Testis (tissue), 5 donors: ENCODE measurements around the gene NRF1. TPM values are rescaled to one million over a fixed set of nuclear protein-coding genes. Genes with fewer than 3 reads are reported as not detected.
A peak's percentile ranks its signal among the peaks of the same experiment; 100 is the strongest.
"Not testable (repeated sequence)": the region's sequence is repeated elsewhere in the genome, so short reads cannot be mapped to it uniquely, and the experiment has no call there.

Source experiments
- DNase-seq: peaks from one replicate; pipeline ENCODE4 v3.0.0-alpha.2; 2019
- H3K27ac ChIP-seq, 2 donors: fragments of 200-600 bp; sonication (generic); one replicate each; pipeline ENCODE4 v1.5.1; 2019
- H3K27me3 ChIP-seq: fragments of 200-600 bp; sonication (generic); one replicate; pipeline ENCODE4 v1.5.1; 2019
- H3K36me3 ChIP-seq: fragments of 200-600 bp; sonication (generic); one replicate; pipeline ENCODE4 v1.5.1; 2017; ENCODE audit warnings: low read depth; ENCODE audit errors: missing control alignments
- H3K4me1 ChIP-seq: fragments of 200-600 bp; sonication (generic); one replicate; pipeline ENCODE4 v1.5.1; 2019
- H3K4me3 ChIP-seq, 2 donors: fragments of 200-600 bp; sonication (generic); one replicate each; pipeline ENCODE4 v1.5.1; 2017 to 2019
- H3K9me3 ChIP-seq: fragments of 200-600 bp; sonication (generic); one replicate; pipeline ENCODE4 v1.5.1; 2017
- POLR2A ChIP-seq: fragments of 450-650 bp; IDR thresholded peaks from one replicate; pipeline ENCODE4 v1.6.1; 2017; ENCODE audit warnings: antibody characterized with exemption, mild to moderate bottlenecking, moderate library complexity
- WGBS, 2 donors: methylation state at CpG; one replicate each; pipeline ENCODE4 v1.1.5; 2018; 5-methylcytosine and 5-hydroxymethylcytosine counted together
- intact Hi-C: fragments of 100-400 bp; cut with DNase I; formaldehyde crosslinking; loops from one replicate; pipeline ENCODE4 v1.15.1; 2023; ENCODE audit warnings: low total_unique reads
- long read RNA-seq, 2 donors: transcript quantifications; one replicate each; lab custom pipeline, GENCODE V29; 2026
- polyA plus RNA-seq: library from polyadenylated mRNA; stranded (reverse); fragments of 350-450 nt; fragmentation: Illumina TruSeq; extraction: RNeasy Lipid Tissue Mini Kit (QIAGEN cat#74804); gene quantifications from one replicate; pipeline ENCODE4 v1.2.3, GENCODE V29; 2014; ENCODE audit warnings: low read depth, low replicate concordance; ENCODE audit not compliant: insufficient read depth
- total RNA-seq, 2 donors: library from RNA; depleted of rRNA; stranded (reverse); fragments of >200 nt; gene quantifications; one replicate each; pipeline ENCODE4 v1.2.3, GENCODE V29; 2016
- TF ChIP-seq, protein P1 (sequence below), 3 experiments: fragments of 450-650 bp in 2 of 3; fragments of 200-600 bp in 1 of 3; sonication (generic) in 1 of 3; IDR thresholded peaks; one replicate each; pipeline ENCODE4 v1.5.1; 2016 to 2019; ENCODE audit warnings: antibody characterized with exemption in 3 of 3, mild to moderate bottlenecking in 2 of 3, moderate library complexity in 1 of 3

Gene NRF1
- total RNA-seq: 10 to 100 TPM; 26.9 to 41.6 TPM
- polyA plus RNA-seq: 16.9 TPM
- long read RNA-seq, donor 1, partial matches to known transcripts: 0 of 4 reads
- long read RNA-seq, donor 1, other reads (novel, unspliced or antisense): 0 of 4 reads
- long read RNA-seq, donor 2, partial matches to known transcripts: 0 of 1 reads
- long read RNA-seq, donor 2, other reads (novel, unspliced or antisense): 0 of 1 reads

DNA sequence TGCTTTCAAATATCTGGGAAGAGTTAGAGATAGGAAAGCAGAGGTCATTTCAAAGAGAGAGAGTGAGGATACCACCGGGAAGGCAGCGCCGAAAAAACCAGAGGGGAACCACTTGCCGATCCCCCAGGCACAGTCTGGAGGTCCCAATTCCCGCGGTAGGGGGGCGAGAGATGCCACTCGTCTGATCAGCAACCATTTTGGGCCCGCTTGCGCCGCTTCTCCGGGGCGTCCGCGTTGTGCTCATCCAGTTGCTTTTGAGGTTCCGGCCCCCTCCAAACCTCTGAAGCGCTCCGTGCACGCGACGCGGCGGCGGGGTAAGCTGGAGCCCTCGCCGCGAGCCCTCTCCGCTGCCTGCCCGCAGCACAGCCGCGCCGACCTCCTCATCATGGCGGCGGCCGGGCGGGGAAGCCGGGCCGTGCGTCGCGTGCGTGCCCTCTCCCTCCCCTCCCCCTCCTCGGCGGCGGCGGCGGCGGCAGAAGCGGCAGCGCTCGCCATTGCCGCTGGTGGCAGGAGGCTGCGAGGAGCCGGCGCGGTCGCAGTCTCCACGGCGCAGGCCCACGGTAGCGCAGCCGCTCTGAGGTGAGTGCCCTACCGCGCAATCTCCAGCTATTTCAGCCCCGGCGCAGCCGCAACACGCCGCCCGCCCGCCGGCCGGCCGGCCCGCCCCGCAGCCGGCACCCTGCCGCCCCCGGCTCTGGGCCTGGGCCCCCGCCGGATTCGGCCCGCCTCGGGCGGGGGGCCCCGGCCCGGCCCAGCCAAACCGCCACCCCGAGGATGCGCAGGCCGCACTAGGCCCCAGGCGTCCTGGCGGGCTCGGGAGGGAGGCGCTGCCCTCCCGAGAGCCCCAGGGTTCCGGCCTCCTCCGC is at the start of gene NRF1:
Gene NRF1 (plus strand): TSS at position 475 of the 866 bp plus-strand sequence. CDS start 45,632 bp downstream, outside the sequence.
- no peaks in the 10 kb centered on the region for H3K27me3 ChIP-seq
- whole genome bisulfite sequencing, 2 donors: 0 to 1% methylated on average over 15 to 63 of the region's 98 CpGs
- TF ChIP-seq, protein P1, sequence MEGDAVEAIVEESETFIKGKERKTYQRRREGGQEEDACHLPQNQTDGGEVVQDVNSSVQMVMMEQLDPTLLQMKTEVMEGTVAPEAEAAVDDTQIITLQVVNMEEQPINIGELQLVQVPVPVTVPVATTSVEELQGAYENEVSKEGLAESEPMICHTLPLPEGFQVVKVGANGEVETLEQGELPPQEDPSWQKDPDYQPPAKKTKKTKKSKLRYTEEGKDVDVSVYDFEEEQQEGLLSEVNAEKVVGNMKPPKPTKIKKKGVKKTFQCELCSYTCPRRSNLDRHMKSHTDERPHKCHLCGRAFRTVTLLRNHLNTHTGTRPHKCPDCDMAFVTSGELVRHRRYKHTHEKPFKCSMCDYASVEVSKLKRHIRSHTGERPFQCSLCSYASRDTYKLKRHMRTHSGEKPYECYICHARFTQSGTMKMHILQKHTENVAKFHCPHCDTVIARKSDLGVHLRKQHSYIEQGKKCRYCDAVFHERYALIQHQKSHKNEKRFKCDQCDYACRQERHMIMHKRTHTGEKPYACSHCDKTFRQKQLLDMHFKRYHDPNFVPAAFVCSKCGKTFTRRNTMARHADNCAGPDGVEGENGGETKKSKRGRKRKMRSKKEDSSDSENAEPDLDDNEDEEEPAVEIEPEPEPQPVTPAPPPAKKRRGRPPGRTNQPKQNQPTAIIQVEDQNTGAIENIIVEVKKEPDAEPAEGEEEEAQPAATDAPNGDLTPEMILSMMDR (IDR thresholded peaks at IDR 0.05): peak in 1 of 3 experiments; percentile 41
- no peak for TF ChIP-seq POLR2A
- peak; percentile 89 for DNase-seq
- no peaks in the 10 kb centered on the region for H3K36me3 ChIP-seq
- peak within 1 kb of the TSS; percentile 88 to 92 for H3K4me3 ChIP-seq
- H3K27ac ChIP-seq: peak within 1 kb of the TSS; percentile 93 to 97
- intact Hi-C loops: no loop called here
- no peaks in the 10 kb centered on the region for H3K9me3 ChIP-seq
- peaks cover 17% of the 10 kb centered on the region for H3K4me1 ChIP-seq

DNA sequence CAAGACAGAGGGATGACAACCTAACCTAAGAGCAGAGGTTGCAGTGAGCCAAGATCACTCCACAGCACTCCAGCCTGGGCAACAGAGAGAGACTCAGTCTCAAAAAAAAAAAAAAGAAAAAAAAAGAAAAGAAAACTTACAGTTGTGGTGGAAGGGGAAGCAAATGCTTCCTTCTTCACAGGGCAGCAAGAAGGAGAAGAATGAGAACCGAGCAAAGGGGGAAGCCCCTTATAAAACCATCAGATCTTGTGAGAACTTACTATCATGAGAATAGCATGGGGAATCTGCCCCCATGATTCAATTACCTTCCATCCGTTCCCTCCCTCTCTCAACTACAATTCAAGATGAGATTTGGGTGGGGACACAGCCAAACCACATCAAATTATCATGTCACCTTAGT is 45.2 kb upstream of the NRF1 start:
- H3K4me3 ChIP-seq, intact Hi-C loops, H3K9me3 ChIP-seq, H3K27me3 ChIP-seq, DNase-seq, H3K4me1 ChIP-seq, H3K36me3 ChIP-seq, H3K27ac ChIP-seq: not testable (repeated sequence)
- WGBS, 2 donors: 65 to 71% methylated on average over 2 of the region's 2 CpGs

DNA sequence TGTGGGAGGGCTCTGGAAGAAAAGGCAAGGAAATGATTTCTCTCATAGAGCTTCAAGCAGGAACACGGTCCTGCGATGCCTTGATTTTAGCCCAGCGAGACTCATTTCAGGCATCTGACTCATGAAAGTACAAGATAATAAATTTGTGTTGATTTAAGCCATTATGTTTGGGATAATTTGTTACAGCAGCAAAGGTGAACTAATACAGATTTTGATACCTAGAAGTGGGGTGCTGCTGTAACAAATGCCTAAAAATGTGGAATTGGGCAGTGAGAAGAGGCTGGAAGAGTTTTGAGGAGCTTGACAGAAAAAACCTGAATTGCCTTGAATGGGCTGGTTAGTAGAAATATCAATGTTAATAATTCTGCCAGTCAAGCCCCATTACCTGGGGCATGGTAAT is 44.1 kb upstream of the NRF1 start:
- H3K36me3 ChIP-seq: no peaks in the 10 kb centered on the region
- 95 to 98% methylated on average over 3 of the region's 3 CpGs for WGBS, 2 donors
- H3K4me1 ChIP-seq: no peaks in the 10 kb centered on the region
- TF ChIP-seq, protein P1 (IDR thresholded peaks at IDR 0.05): no peak
- TF ChIP-seq POLR2A: no peak
- H3K4me3 ChIP-seq: no peak overlapping the region
- no peak for DNase-seq
- no peaks in the 10 kb centered on the region for H3K27me3 ChIP-seq
- H3K27ac ChIP-seq: no peak overlapping the region
- no peaks in the 10 kb centered on the region for H3K9me3 ChIP-seq
- intact Hi-C loops: no loop called here

DNA sequence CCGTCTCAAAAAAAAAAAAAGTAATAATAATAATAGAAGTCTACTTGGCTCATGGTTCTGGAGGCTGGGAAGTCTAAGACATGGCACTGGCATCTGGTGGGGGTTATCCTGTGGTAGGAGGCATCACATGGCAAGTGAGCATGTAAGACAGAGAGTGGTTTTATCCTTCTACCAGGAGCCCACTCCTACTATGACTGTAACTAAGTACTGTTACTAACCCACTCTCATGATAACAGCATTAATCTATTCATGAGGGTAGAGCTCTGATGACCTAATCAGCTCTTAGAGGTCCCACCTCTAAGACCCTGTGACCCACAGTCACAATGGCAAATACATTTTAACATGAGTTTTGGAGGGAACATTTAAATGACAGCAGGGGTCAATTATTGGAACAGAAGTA is 43.3 kb upstream of the NRF1 start:
- H3K9me3 ChIP-seq: no peaks in the 10 kb centered on the region
- intact Hi-C loops: no loop called here
- DNase-seq: no peak
- no peaks in the 10 kb centered on the region for H3K4me1 ChIP-seq
- no peaks in the 10 kb centered on the region for H3K27me3 ChIP-seq
- H3K36me3 ChIP-seq: no peaks in the 10 kb centered on the region
- H3K4me3 ChIP-seq: no peak overlapping the region
- TF ChIP-seq, protein P1 (IDR thresholded peaks at IDR 0.05): no peak
- TF ChIP-seq POLR2A: no peak
- H3K27ac ChIP-seq: no peak overlapping the region
- WGBS, 2 donors: 56 to 100% methylated on average over 1 of the region's 1 CpG

DNA sequence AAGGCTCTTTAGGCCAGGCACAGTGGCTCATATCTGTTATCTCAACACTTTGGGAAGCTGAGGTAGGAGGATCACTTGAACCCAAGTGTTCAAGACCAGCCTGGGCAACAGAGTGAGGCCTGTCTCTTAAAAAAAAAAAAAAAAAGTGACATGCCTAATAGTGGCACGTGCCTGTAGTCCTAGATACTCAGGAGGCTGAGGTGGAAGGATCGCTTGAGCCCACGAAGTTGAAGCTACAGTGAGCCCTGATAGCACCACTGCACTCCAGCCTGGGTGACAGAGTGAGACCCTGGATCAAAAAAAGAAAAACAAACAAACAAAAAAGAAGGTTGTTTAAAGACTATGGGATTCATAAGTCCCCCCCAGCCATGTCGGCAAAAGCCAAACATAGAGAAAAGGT is 42.2 kb upstream of the NRF1 start:
- Histone ChIP-seq H3K36me3 (no peaks in the 10 kb centered on the region), H3K9me3 (no peaks in the 10 kb centered on the region), H3K27ac (no peak overlapping the region), H3K27me3 (no peaks in the 10 kb centered on the region), H3K4me1 (no peaks in the 10 kb centered on the region), H3K4me3 (no peak overlapping the region)
- no peak for TF ChIP-seq POLR2A
- TF ChIP-seq, protein P1 (IDR thresholded peaks at IDR 0.05): no peak
- 81 to 84% methylated on average over 4 of the region's 4 CpGs for WGBS, 2 donors
- DNase-seq: no peak
- intact Hi-C loops: no loop called here
